H54 (cell line): Measurements from ENCODE around the gene LYPLAL1.

Experiments used
- DNase-seq: peaks from one replicate; pipeline ENCODE4 v3.0.0; 2011; ENCODE audit warnings: low spot score, mixed read lengths; ENCODE audit not compliant: insufficient read length
- FAIRE-seq: peaks from 3 replicates; lab custom pipeline; 2011; peaks lifted over from hg19 to GRCh38; lab: Jason Lieb, UNC
- POLR2A ChIP-seq: IDR thresholded peaks from 2 replicates; pipeline ENCODE4 v1.6.1; 2011; ENCODE audit warnings: low read depth, mild to moderate bottlenecking, low read length

Gene LYPLAL1

GRCh38 chr1:219150913-219151312 is 22.8 kb upstream of the LYPLAL1 start:
- FAIRE-seq = no peak
- no peak for TF ChIP-seq POLR2A

GRCh38 chr1:219151467-219151866 is 22.2 kb upstream of the LYPLAL1 start:
- DNase-seq = no peak
- TF ChIP-seq POLR2A = no peak
- no peak for FAIRE-seq

More at GRCh38 chr1:219150913-219151312, 22.8 kb upstream of the LYPLAL1 start:
- no peak for DNase-seq

- FAIRE-seq = no peak
- no peak for TF ChIP-seq POLR2A
These were observed 20.9 kb upstream of the LYPLAL1 start for GRCh38 chr1:219152751-219153150.

GRCh38 chr1:219153723-219154122 is 20.0 kb upstream of the LYPLAL1 start:
- no peak for TF ChIP-seq POLR2A
- FAIRE-seq = no peak

More at GRCh38 chr1:219152751-219153150, 20.9 kb upstream of the LYPLAL1 start:
- no peak for DNase-seq

GRCh38 chr1:219155135-219155534 is 18.5 kb upstream of the LYPLAL1 start:
- no peak for DNase-seq
- no peak for FAIRE-seq
- TF ChIP-seq POLR2A = no peak

More at GRCh38 chr1:219153723-219154122, 20.0 kb upstream of the LYPLAL1 start:
- no peak for DNase-seq

- peak; percentile 86 for FAIRE-seq
- peak; percentile 5 for DNase-seq
- no peak for TF ChIP-seq POLR2A
These were observed 13.6 kb upstream of the LYPLAL1 start for GRCh38 chr1:219159946-219160645.

GRCh38 chr1:219160967-219161366 is 12.7 kb upstream of the LYPLAL1 start:
- no peak for TF ChIP-seq POLR2A
- no peak for FAIRE-seq
- no peak for DNase-seq

GRCh38 chr1:219161371-219161770 is 12.3 kb upstream of the LYPLAL1 start:
- no peak for FAIRE-seq
- TF ChIP-seq POLR2A = no peak
- no peak for DNase-seq

- FAIRE-seq (no peak), DNase-seq (no peak)
- TF ChIP-seq POLR2A = no peak
These were observed 10.2 kb upstream of the LYPLAL1 start for GRCh38 chr1:219163401-219163954.

GRCh38 chr1:219171192-219171935 is 2.3 kb upstream of the LYPLAL1 start:
- no peak for FAIRE-seq

GRCh38 chr1:219172821-219173220 is 857 bp upstream of the LYPLAL1 start:
- FAIRE-seq (no peak), DNase-seq (no peak)
- TF ChIP-seq POLR2A = no peak

More at GRCh38 chr1:219171192-219171935, 2.3 kb upstream of the LYPLAL1 start:
- no peak for TF ChIP-seq POLR2A
- DNase-seq = no peak

- DNase-seq (no peak), FAIRE-seq (no peak)
- TF ChIP-seq POLR2A = no peak
These were observed 282 bp upstream of the LYPLAL1 start for GRCh38 chr1:219173434-219173757.

- FAIRE-seq (peak; percentile 52), DNase-seq (peak; percentile 12)
- no peak for TF ChIP-seq POLR2A
These were observed 958 bp downstream of the LYPLAL1 start for GRCh38 chr1:219174460-219175211.

- DNase-seq = no peak
- no peak for TF ChIP-seq POLR2A
- no peak for FAIRE-seq
These were observed 1.5 kb downstream of the LYPLAL1 start for GRCh38 chr1:219175212-219175564.

GRCh38 chr1:219176168-219176567 is 2.5 kb downstream of the LYPLAL1 start:
- TF ChIP-seq POLR2A = no peak
- FAIRE-seq = peak; percentile 58
- DNase-seq = no peak
